Smooth muscle cell (in vitro differentiated cells): Measurements from ENCODE around the gene ZNF827. TPM values are rescaled to one million over a fixed set of nuclear protein-coding genes. Genes with fewer than 3 reads are reported as not detected.

Source experiments
- DNase-seq: peaks from one replicate; lab custom pipeline; 2025; ENCODE audit not compliant: unreplicated experiment; lab: John Stamatoyannopoulos, UW
- H2AFZ ChIP-seq: fragments of 200-600 bp; sonication (generic); 2 replicates; pipeline ENCODE4 v1.6.0; 2016; ENCODE audit warnings: antibody characterized with exemption, low read depth, mild to moderate bottlenecking
- H3F3A ChIP-seq: fragments of 200-600 bp; sonication (generic); 2 replicates; pipeline ENCODE4 v1.6.0; 2017; ENCODE audit warnings: antibody characterized with exemption, low read depth
- H3K27ac ChIP-seq: fragments of 200-600 bp; sonication (generic); 2 replicates; pipeline ENCODE4 v1.5.1; 2016; ENCODE audit warnings: low read depth, mild to moderate bottlenecking
- H3K27me3 ChIP-seq: fragments of 200-600 bp; sonication (generic); 2 replicates; pipeline ENCODE4 v1.6.1; 2016; ENCODE audit warnings: low read depth, mild to moderate bottlenecking
- H3K36me3 ChIP-seq: fragments of 200-600 bp; sonication (generic); 2 replicates; pipeline ENCODE4 v1.5.1; 2016; ENCODE audit warnings: low read depth
- H3K4me1 ChIP-seq: fragments of 200-600 bp; sonication (generic); 2 replicates; pipeline ENCODE4 v1.5.1; 2016; ENCODE audit warnings: low read depth
- H3K4me2 ChIP-seq: fragments of 200-600 bp; sonication (generic); 2 replicates; pipeline ENCODE4 v1.6.0; 2016; ENCODE audit warnings: mild to moderate bottlenecking
- H3K4me3 ChIP-seq: fragments of 200-600 bp; sonication (generic); 2 replicates; pipeline ENCODE4 v1.5.1; 2016; ENCODE audit warnings: mild to moderate bottlenecking
- H3K79me2 ChIP-seq: fragments of 200-600 bp; sonication (generic); 2 replicates; pipeline ENCODE4 v1.6.0; 2016; ENCODE audit warnings: low read depth, mild to moderate bottlenecking
- H3K9ac ChIP-seq: fragments of 200-600 bp; sonication (generic); 2 replicates; pipeline ENCODE4 v1.6.0; 2016; ENCODE audit warnings: low read depth
- H3K9me3 ChIP-seq: fragments of 200-600 bp; sonication (generic); replicated peaks from 2 replicates; pipeline ENCODE4 v1.5.1; 2016; ENCODE audit warnings: low read depth
- H4K20me1 ChIP-seq: fragments of 200-600 bp; sonication (generic); 2 replicates; pipeline ENCODE4 v1.6.0; 2016; ENCODE audit warnings: low read depth
- WGBS: methylation state at CpG from one replicate; pipeline ENCODE4 v1.1.7; 2016; ENCODE audit warnings: low lambda C conversion rate; 5-methylcytosine and 5-hydroxymethylcytosine counted together
- polyA plus RNA-seq: library from polyadenylated mRNA; unstranded; fragments of >200 nt; fragmentation: Nextera tagmentation; extraction: Ambion mirVana; gene quantifications from 2 replicates; pipeline ENCODE4 v1.2.1, GENCODE V29; 2016
- total RNA-seq: library from RNA; depleted of rRNA; stranded (reverse); fragments of >200 nt; gene quantifications from 2 replicates; pipeline ENCODE4 v1.2.3, GENCODE V29; 2014
- TF ChIP-seq, protein P1 (sequence below): fragments of 200-600 bp; sonication (generic); IDR thresholded peaks from 2 replicates; pipeline ENCODE4 v1.5.1; 2017; ENCODE audit warnings: borderline replicate concordance, mild to moderate bottlenecking, antibody characterized with exemption; ENCODE audit not compliant: insufficient read depth, poor library complexity, severe bottlenecking

Gene ZNF827
- total and polyA plus RNA-seq, 2 experiments from 2014 or later = 6.5 to 12.8 TPM

GRCh38 chr4:145979160-145979559, 40.5 kb upstream of the ZNF827 start:
- no peak overlapping the region for H3K27ac ChIP-seq
- H3K27me3 ChIP-seq = no peaks in the 10 kb centered on the region
- H3F3A ChIP-seq = no peaks in the 10 kb centered on the region
- no peaks in the 10 kb centered on the region for H4K20me1 ChIP-seq
- H3K4me3 ChIP-seq = no peak overlapping the region
- no peak overlapping the region for H3K9ac ChIP-seq
- H3K4me1 ChIP-seq = no peaks in the 10 kb centered on the region
- no peak for DNase-seq
- H2AFZ ChIP-seq = no peak overlapping the region
- no peak overlapping the region for H3K4me2 ChIP-seq
- no peaks in the 10 kb centered on the region for H3K9me3 ChIP-seq
- 65% methylated on average over 3 of the region's 3 CpGs for WGBS
- TF ChIP-seq, protein P1, sequence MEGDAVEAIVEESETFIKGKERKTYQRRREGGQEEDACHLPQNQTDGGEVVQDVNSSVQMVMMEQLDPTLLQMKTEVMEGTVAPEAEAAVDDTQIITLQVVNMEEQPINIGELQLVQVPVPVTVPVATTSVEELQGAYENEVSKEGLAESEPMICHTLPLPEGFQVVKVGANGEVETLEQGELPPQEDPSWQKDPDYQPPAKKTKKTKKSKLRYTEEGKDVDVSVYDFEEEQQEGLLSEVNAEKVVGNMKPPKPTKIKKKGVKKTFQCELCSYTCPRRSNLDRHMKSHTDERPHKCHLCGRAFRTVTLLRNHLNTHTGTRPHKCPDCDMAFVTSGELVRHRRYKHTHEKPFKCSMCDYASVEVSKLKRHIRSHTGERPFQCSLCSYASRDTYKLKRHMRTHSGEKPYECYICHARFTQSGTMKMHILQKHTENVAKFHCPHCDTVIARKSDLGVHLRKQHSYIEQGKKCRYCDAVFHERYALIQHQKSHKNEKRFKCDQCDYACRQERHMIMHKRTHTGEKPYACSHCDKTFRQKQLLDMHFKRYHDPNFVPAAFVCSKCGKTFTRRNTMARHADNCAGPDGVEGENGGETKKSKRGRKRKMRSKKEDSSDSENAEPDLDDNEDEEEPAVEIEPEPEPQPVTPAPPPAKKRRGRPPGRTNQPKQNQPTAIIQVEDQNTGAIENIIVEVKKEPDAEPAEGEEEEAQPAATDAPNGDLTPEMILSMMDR = no peak
- H3K36me3 ChIP-seq = no peaks in the 10 kb centered on the region
- no peaks in the 10 kb centered on the region for H3K79me2 ChIP-seq

DNA sequence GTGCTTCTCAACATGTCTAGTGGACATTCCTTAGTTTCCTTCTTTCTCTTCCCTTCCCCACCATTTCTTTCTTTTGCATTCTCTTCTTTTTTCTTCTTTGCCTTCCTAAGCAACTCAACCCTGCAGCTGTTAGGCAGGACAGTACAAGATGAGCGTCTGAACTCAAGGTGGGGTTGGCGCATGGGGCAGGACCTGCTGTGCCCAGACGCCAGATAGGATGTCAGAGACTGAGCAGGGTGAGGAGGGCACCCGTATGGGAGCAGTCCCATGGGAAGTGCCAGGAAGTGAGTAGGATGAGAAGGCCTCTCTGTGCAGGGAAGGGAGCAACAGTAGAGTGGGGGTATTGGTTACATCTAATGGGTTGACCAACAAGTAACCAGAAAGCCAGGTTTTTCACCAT, 38.1 kb upstream of the ZNF827 start:
- no peak for DNase-seq
- Histone ChIP-seq H3K27ac (no peak overlapping the region), H3K9me3 (no peaks in the 10 kb centered on the region), H3K4me3 (no peak overlapping the region), H3K27me3 (no peaks in the 10 kb centered on the region), H2AFZ (no peak overlapping the region), H3K79me2 (no peaks in the 10 kb centered on the region), H3K4me2 (no peak overlapping the region), H3K4me1 (no peaks in the 10 kb centered on the region), H3K9ac (no peak overlapping the region), H3F3A (no peaks in the 10 kb centered on the region), H4K20me1 (no peaks in the 10 kb centered on the region), H3K36me3 (no peaks in the 10 kb centered on the region)
- TF ChIP-seq, protein P1 = no peak
- 92% methylated on average over 4 of the region's 4 CpGs for WGBS

GRCh38 chr4:145960012-145960411, 21.4 kb upstream of the ZNF827 start:
- Histone ChIP-seq H3F3A (no peaks in the 10 kb centered on the region), H3K36me3 (no peaks in the 10 kb centered on the region), H3K4me1 (no peaks in the 10 kb centered on the region), H3K9me3 (no peaks in the 10 kb centered on the region), H2AFZ (no peak overlapping the region), H3K4me2 (no peak overlapping the region), H3K27me3 (no peaks in the 10 kb centered on the region), H3K9ac (no peak overlapping the region), H4K20me1 (no peaks in the 10 kb centered on the region), H3K4me3 (no peak overlapping the region), H3K27ac (no peak overlapping the region), H3K79me2 (no peaks in the 10 kb centered on the region)
- 88% methylated on average over 2 of the region's 2 CpGs for WGBS
- TF ChIP-seq, protein P1 = no peak
- DNase-seq = no peak

DNA sequence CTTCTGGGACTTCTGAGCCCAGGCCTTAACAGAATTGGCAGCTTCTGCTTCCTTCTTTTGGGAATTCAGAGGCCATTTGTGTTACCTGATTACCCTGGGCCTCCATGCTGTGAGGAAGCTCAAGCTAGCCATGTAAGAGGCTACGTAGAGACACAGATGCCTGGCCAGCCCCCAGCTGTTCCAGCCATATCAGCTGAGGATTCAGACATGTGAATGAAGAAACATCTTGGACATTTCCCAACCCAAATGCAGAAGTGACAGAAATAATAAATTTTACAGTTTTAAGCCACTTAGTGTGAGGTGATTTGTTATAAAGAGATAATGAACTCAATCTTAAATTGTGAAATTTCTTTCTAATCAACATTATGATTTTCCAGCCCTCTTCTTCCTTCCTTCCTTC, 18.7 kb upstream of the ZNF827 start:
- H3K27ac ChIP-seq = no peak overlapping the region
- no peak overlapping the region for H3K4me2 ChIP-seq
- no peaks in the 10 kb centered on the region for H4K20me1 ChIP-seq
- no peaks in the 10 kb centered on the region for H3K79me2 ChIP-seq
- H3K4me1 ChIP-seq = no peaks in the 10 kb centered on the region
- no peaks in the 10 kb centered on the region for H3K9me3 ChIP-seq
- WGBS = 94% methylated on average over 1 of the region's 1 CpG
- H3K27me3 ChIP-seq = no peaks in the 10 kb centered on the region
- DNase-seq = no peak
- no peak overlapping the region for H3K9ac ChIP-seq
- H3K4me3 ChIP-seq = no peak overlapping the region
- TF ChIP-seq, protein P1 = no peak
- H3F3A ChIP-seq = no peaks in the 10 kb centered on the region
- no peaks in the 10 kb centered on the region for H3K36me3 ChIP-seq
- no peak overlapping the region for H2AFZ ChIP-seq
